ENCODE data around the gene ARID5B. TPM values are rescaled to one million over a fixed set of nuclear protein-coding genes. Genes with fewer than 3 reads are reported as not detected.

The ARID5B gene
- polyA plus RNA-seq, 1 of the 3 experiments (the other 2 are of a cell fraction): 10.9 TPM

DNA sequence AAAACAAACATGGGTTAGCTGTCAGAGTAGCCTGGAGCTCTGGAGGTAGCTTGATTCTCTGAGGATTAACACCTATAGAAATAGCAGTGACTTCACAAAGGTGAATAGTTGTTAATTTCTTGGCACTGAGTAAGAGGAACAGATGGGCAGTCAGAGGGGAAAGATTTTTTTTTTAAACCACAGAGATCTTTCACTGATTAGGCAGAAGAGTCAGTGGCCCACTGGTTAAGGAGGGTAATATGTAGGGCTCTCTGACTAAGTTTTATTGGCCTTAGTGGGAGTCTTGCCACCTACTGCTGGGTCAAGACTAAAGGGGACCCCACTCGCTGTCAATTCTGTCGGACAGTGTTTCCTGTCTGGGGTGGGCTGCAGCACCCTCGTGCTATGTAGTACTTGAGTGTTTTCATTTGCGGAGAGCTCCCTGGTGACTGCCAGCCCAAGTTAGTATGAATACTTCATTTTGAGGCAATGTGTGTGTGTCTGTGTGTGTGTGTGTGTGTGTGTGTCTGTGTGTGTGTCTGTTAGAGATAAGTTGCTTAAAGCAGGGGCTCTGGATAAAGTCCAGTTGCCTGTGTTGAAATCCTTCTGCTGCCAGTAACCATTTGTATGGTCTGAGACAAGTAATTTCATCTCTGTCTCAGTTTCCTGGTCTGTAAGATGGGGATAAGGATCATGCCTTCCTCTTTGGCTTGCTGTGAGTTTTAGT, 145.2 kb downstream of the ARID5B start (continued):
- TF ChIP-seq, protein P1, sequence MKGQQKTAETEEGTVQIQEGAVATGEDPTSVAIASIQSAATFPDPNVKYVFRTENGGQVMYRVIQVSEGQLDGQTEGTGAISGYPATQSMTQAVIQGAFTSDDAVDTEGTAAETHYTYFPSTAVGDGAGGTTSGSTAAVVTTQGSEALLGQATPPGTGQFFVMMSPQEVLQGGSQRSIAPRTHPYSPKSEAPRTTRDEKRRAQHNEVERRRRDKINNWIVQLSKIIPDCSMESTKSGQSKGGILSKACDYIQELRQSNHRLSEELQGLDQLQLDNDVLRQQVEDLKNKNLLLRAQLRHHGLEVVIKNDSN (IDR thresholded peaks at IDR 0.05; ENCODE audit: borderline replicate concordance, low read depth): no peak
- TF ChIP-seq NRF1 (IDR thresholded peaks at IDR 0.05; ENCODE audit: low read depth, low read length) (no peak), POLR2AphosphoS5 (IDR thresholded peaks at IDR 0.05; ENCODE audit: low read depth, low read length) (peak; percentile 23; the same call in 1 of the 2 replicates), CHD2 (IDR thresholded peaks at IDR 0.05; ENCODE audit: low read length, partially characterized antibody) (no peak), FOXM1 (IDR thresholded peaks at IDR 0.05; ENCODE audit: low read depth) (no peak), RAD21 (IDR thresholded peaks at IDR 0.05; ENCODE audit: low read length) (no peak), SMC3 (IDR thresholded peaks at IDR 0.05; ENCODE audit: low read depth, low read length) (no peak), JUND (IDR thresholded peaks at IDR 0.05) (peak; percentile 61), EP300 (IDR thresholded peaks at IDR 0.05; ENCODE audit: borderline replicate concordance in 1 of 2, low read depth in 1 of 2, low read length in 1 of 2) (peak in 1 of 2 experiments; percentile 41; a peak in 1 of 4 replicates), ELF1 (IDR thresholded peaks at IDR 0.05) (no peak), MEF2A (IDR thresholded peaks at IDR 0.05; ENCODE audit: borderline replicate concordance, low read depth) (peak; percentile 24; the same call in 1 of the 2 replicates), EZH2phosphoT487 (IDR thresholded peaks at IDR 0.05; ENCODE audit: borderline replicate concordance, low read depth) (no peak), TAF1 (IDR thresholded peaks at IDR 0.05; ENCODE audit: borderline replicate concordance, low read depth, low read length) (no peak), SIN3A (IDR thresholded peaks at IDR 0.05; ENCODE audit: borderline replicate concordance, low read depth, low read length) (0 out of 2 replicates have a peak, but pooled peaks have one; percentile 19)
- TF ChIP-seq, protein P2, sequence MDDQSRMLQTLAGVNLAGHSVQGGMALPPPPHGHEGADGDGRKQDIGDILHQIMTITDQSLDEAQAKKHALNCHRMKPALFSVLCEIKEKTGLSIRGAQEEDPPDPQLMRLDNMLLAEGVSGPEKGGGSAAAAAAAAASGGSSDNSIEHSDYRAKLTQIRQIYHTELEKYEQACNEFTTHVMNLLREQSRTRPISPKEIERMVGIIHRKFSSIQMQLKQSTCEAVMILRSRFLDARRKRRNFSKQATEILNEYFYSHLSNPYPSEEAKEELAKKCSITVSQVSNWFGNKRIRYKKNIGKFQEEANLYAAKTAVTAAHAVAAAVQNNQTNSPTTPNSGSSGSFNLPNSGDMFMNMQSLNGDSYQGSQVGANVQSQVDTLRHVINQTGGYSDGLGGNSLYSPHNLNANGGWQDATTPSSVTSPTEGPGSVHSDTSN (IDR thresholded peaks at IDR 0.05): peak; percentile 51; the same call in 1 of the 2 replicates
- TF ChIP-seq, protein P3, sequence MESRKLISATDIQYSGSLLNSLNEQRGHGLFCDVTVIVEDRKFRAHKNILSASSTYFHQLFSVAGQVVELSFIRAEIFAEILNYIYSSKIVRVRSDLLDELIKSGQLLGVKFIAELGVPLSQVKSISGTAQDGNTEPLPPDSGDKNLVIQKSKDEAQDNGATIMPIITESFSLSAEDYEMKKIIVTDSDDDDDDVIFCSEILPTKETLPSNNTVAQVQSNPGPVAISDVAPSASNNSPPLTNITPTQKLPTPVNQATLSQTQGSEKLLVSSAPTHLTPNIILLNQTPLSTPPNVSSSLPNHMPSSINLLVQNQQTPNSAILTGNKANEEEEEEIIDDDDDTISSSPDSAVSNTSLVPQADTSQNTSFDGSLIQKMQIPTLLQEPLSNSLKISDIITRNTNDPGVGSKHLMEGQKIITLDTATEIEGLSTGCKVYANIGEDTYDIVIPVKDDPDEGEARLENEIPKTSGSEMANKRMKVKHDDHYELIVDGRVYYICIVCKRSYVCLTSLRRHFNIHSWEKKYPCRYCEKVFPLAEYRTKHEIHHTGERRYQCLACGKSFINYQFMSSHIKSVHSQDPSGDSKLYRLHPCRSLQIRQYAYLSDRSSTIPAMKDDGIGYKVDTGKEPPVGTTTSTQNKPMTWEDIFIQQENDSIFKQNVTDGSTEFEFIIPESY (IDR thresholded peaks at IDR 0.05; ENCODE audit: borderline replicate concordance, low read depth): no peak
